T47D (cell line): ENCODE data around the gene TPH1.

Experiments
- DNase-seq, 2 experiments: peaks; one replicate each; pipeline versions ENCODE4 v3.0.0 to v3.0.0-alpha.2; 2011 to 2012; ENCODE audit warnings: low read depth in 1 of 2, low spot score in 1 of 2
- JUND ChIP-seq: IDR thresholded peaks from 2 replicates; pipeline ENCODE4 v1.6.1; 2012; ENCODE audit warnings: low read depth
- in situ Hi-C: cut with HindIII; loops from 2 replicates; pipeline ENCODE4 v1.10.0; 2016; ENCODE audit warnings: low sequenced_read_pairs, low pct_unique_long_range_greater_than_20kb

Gene TPH1

GRCh38 chr11:18064450-18065054 is 18.5 kb upstream of the TPH1 start:
- in situ Hi-C loops: no loop called here
- DNase-seq: no peak
- no peak for TF ChIP-seq JUND

GRCh38 chr11:18063862-18064434 is 17.9 kb upstream of the TPH1 start:
- no peak for TF ChIP-seq JUND
- in situ Hi-C loops: no loop called here
- DNase-seq: no peak

GRCh38 chr11:18063125-18063524 is 17.1 kb upstream of the TPH1 start:
- in situ Hi-C loops: no loop called here
- peak in 1 of 2 experiments; percentile 78 for DNase-seq
- TF ChIP-seq JUND: no peak

DNA sequence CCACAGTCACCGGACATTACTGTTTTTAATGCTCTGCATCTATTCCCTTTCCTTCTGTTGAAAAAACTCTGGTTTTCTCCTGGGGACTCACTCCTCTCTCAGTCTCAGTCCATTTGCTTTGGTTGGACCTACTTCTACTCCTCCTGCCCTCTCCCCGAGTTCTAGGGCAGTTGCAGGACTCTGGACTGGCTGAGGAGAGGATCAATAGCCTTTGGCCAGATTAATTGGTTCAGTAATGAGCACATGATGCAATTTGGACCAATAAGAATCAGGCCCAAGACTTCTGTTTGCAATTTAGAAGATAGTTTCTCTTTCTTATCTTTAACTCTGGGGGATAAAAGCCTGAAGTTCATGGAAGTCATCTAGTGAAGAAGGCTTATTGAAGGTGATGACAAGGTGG is 15.3 kb upstream of the TPH1 start:
- TF ChIP-seq JUND: no peak
- DNase-seq: no peak
- in situ Hi-C loops: no loop called here

DNA sequence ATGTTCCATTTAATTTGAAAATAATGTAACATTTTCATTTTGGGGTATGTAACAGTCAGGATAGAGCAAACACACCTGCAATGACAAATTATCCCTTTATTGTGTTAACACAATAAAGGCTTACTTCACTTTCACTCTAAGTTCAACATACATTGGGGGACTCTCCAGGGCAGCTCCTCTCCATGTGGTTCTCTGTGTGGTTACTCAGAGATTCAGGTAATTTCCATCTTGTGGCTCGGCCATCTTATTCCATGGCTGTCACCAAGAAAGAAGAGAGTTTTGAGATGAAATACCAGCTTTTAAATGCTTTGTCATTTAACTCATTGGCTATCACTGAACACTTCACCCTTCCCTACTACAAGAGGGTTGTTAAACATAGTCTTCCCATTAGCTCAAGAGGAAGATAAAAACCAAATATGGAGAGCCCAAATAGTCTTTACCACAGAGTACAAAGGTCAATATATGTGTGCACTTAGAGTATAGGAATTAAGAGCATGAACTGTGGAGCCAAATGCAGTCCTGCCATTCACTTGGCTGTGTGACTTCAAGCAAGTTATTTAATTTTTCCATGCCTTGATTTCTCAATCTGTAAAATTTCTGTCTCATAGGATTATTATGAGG is 10.6 kb upstream of the TPH1 start:
- no peak for DNase-seq
- in situ Hi-C loops: no loop called here
- TF ChIP-seq JUND: no peak

DNA sequence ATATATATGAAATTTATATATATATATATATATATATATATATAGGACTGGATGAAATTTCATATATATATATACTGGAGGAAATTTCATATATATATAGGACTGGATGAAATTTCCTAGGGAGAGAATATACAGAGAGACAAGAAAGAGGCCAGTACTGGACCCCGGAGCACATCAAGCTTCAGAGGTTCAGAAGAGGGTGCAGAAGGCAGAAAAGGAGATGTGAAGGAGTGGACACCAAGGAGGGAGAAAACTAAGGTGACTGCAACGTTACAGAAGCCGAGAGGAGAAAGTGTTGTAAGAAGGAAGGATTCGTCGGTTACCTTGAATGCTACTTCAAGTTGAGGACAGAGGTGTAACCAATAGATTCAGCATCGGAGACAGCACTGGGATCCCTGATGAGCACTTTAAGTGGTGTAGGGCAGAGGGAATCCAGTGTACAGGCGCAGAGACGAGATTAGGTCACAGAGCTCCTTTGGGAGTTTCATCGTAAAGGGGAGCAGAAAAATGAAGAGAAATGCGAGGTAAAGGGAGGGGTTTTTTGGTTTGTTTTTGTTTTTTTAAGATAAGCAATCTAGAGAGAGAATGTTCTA is 8.5 kb upstream of the TPH1 start:
- DNase-seq: no peak
- no peak for TF ChIP-seq JUND
- in situ Hi-C loops: no loop called here

- in situ Hi-C loops: no loop called here
- DNase-seq: no peak
- TF ChIP-seq JUND: no peak
These were observed 4.8 kb upstream of the TPH1 start for GRCh38 chr11:18050848-18051247.

GRCh38 chr11:18036456-18036855 is 9.6 kb downstream of the TPH1 start:
- DNase-seq: no peak
- in situ Hi-C loops: no loop called here
- TF ChIP-seq JUND: no peak

DNA sequence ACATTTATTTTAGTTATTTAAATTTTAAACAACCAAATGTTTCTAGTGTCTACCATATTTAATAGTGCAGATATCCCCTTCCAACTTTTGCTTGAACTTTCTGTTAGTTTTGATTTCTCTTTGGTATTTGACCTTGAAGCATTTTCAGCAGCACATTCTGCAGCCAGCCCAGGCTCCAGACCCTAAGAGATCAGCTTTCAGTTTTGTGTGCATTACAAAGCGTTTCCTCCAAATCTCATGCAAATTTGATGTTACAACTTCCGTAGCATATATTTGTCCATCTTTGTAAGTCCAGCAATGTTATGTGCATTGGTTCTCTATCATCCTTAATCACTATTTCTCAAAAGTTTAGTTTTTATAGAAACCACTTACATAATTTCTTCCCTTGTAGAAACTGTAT is 18.6 kb downstream of the TPH1 start:
- in situ Hi-C loops: no loop called here
- DNase-seq: no peak
- no peak for TF ChIP-seq JUND

GRCh38 chr11:18022419-18022818 is 23.6 kb downstream of the TPH1 start:
- no peak for DNase-seq
- no peak for TF ChIP-seq JUND
- in situ Hi-C loops: no loop called here

DNA sequence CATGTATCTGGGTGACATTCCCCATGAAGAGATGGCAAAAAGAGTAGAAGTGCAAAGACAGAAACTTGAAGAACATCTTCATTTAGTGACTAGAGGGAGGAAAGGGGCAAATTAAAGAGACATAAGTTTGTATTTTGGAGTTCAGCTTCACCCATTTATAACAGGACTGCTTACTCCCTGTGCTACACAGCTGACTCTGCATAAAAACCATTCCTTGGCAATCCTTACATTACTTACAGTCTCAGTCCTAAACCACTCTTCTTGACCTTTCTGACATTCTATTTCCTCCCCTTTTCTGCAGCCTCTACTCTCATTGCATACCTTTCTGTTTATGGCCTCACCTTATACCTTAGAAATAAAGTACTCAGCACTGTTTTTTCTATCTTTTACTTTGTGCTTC is 26.4 kb downstream of the TPH1 start:
- DNase-seq: no peak
- in situ Hi-C loops: no loop called here
- TF ChIP-seq JUND: no peak

GRCh38 chr11:18016789-18017188 is 29.3 kb downstream of the TPH1 start:
- TF ChIP-seq JUND: no peak
- no peak for DNase-seq
- in situ Hi-C loops: no loop called here

- in situ Hi-C loops: no loop called here
These were observed 31.2 kb downstream of the TPH1 start for GRCh38 chr11:18014876-18015275.

More at GRCh38 chr11:18014876-18015275, 31.2 kb downstream of the TPH1 start:
- no peak for TF ChIP-seq JUND
- DNase-seq: no peak
